NCI-H1694 treated with DMSO at 0.1 percent for 48 hours (cell line): ENCODE results near the gene GABRG3.

Source experiments
- DNase-seq: peaks from one replicate; lab custom pipeline; 2025; lab: John Stamatoyannopoulos, UW

Gene GABRG3

GRCh38 chr15:27509014-27509413, 538.0 kb downstream of the GABRG3 start:
- no peak for DNase-seq

- DNase-seq, result no peak
Measured at GRCh38 chr15:27512281-27513001, 541.5 kb downstream of the GABRG3 start.

GRCh38 chr15:27514526-27514925, 543.5 kb downstream of the GABRG3 start:
- no peak for DNase-seq

GRCh38 chr15:27527490-27528067, 556.6 kb downstream of the GABRG3 start:
- DNase-seq, result no peak

- DNase-seq, result no peak
Measured at GRCh38 chr15:27529399-27529798, 558.4 kb downstream of the GABRG3 start.

- DNase-seq, result no peak
Measured at GRCh38 chr15:27530994-27531393, 560.0 kb downstream of the GABRG3 start.

- no peak for DNase-seq
Measured at GRCh38 chr15:27532358-27532757, 561.4 kb downstream of the GABRG3 start.

GRCh38 chr15:27535445-27536129, 564.6 kb downstream of the GABRG3 start:
- DNase-seq, result no peak

- DNase-seq, result peak; percentile 19
Measured at GRCh38 chr15:27538325-27538724, 567.3 kb downstream of the GABRG3 start.

GRCh38 chr15:27541581-27541980, 570.6 kb downstream of the GABRG3 start:
- no peak for DNase-seq

- no peak for DNase-seq
Measured at GRCh38 chr15:27545494-27546255, 574.7 kb downstream of the GABRG3 start.

- no peak for DNase-seq
Measured at GRCh38 chr15:27549746-27550145, 578.8 kb downstream of the GABRG3 start.

- DNase-seq, result no peak
Measured at GRCh38 chr15:27550635-27551034, 579.7 kb downstream of the GABRG3 start.

- no peak for DNase-seq
Measured at GRCh38 chr15:27561816-27562215, 590.8 kb downstream of the GABRG3 start.

GRCh38 chr15:27563765-27564370, 592.9 kb downstream of the GABRG3 start:
- DNase-seq, result no peak

GRCh38 chr15:27564656-27565055, 593.7 kb downstream of the GABRG3 start:
- DNase-seq, result no peak

GRCh38 chr15:27570746-27571145, 599.8 kb downstream of the GABRG3 start:
- no peak for DNase-seq

- no peak for DNase-seq
Measured at GRCh38 chr15:27573805-27574485, 603.0 kb downstream of the GABRG3 start.

GRCh38 chr15:27574541-27575054, 603.6 kb downstream of the GABRG3 start:
- DNase-seq, result no peak

- DNase-seq, result no peak
Measured at GRCh38 chr15:27575521-27575920, 604.5 kb downstream of the GABRG3 start.

- DNase-seq, result no peak
Measured at GRCh38 chr15:27576576-27576975, 605.6 kb downstream of the GABRG3 start.
